Right lobe of liver (tissue), 6 donors: ENCODE measurements around the gene CCM2. TPM values are rescaled to one million over a fixed set of nuclear protein-coding genes. Genes with fewer than 3 reads are reported as not detected.
A peak's percentile ranks its signal among the peaks of the same experiment; 100 is the strongest.

ENCODE experiments used
- ATAC-seq, 4 donors: fragments of 200-7000 bp; cut with Tn5 transposase; one replicate each; pipeline ENCODE4 v1.9.1; 2020; ENCODE audit warnings: mild to moderate bottlenecking in 4 of 4, moderate library complexity in 4 of 4
- DNase-seq, 3 donors: peaks; one replicate each; pipeline ENCODE4 v3.0.0-alpha.2; 2020
- H3K27ac ChIP-seq, 3 donors: fragments of 200-600 bp; one replicate each; pipeline ENCODE4 v1.8.0; 2022
- H3K27me3 ChIP-seq, 2 donors: fragments of 200-600 bp; one replicate each; pipeline ENCODE4 v1.8.0; 2022
- H3K36me3 ChIP-seq, 4 donors: fragments of 200-600 bp; sonication (generic) in 1 of 4; one replicate each; pipeline versions ENCODE4 v1.5.1 to v1.8.0; 2017 to 2022; ENCODE audit warnings: control low read depth in 1 of 4
- H3K4me1 ChIP-seq, 4 donors: fragments of 200-600 bp; sonication (generic) in 1 of 4; one replicate each; pipeline versions ENCODE4 v1.5.1 to v1.8.0; 2017 to 2022; ENCODE audit warnings: control low read depth in 1 of 4
- H3K4me3 ChIP-seq, 3 donors: fragments of 200-600 bp; one replicate each; pipeline ENCODE4 v1.8.0; 2022
- H3K9me3 ChIP-seq, 4 donors: fragments of 200-600 bp; sonication (generic) in 1 of 4; one replicate each; pipeline versions ENCODE4 v1.5.1 to v1.8.0; 2017 to 2022; ENCODE audit warnings: control low read depth in 1 of 4
- POLR2A ChIP-seq: fragments of 450-650 bp; IDR thresholded peaks from one replicate; pipeline ENCODE4 v1.6.1; 2017; ENCODE audit warnings: antibody characterized with exemption, mild to moderate bottlenecking
- WGBS: methylation state at CpG from one replicate; pipeline ENCODE4 v1.1.6; 2018; ENCODE audit warnings: low coverage, low lambda C conversion rate; ENCODE audit not compliant: insufficient coverage; ENCODE audit errors: missing lambda C conversion rate; 5-methylcytosine and 5-hydroxymethylcytosine counted together
- intact Hi-C, 2 donors: fragments of 100-400 bp; cut with DNase I; formaldehyde crosslinking; loops; one replicate each; pipeline versions ENCODE4 v1.11.2 to v1.14.1; 2022
- total RNA-seq, 6 experiments: library from RNA; depleted of rRNA in 2 of 6; stranded (reverse); fragments of >200 nt in 2 of 6; fragmentation: NEBNext Ultra II Directional in 3 of 6; extraction: Animal tissue kit (Norgen Biotek cat#: 25700) in 3 of 6; gene quantifications; one replicate each; pipeline versions ENCODE4 v1.1.0 to v1.2.4, GENCODE V29; 2016 to 2023
- TF ChIP-seq, protein P1 (sequence below), 4 donors: fragments of 200-600 bp in 3 of 4; fragments of 450-650 bp in 1 of 4; IDR thresholded peaks; one replicate each; pipeline versions ENCODE4 v1.5.1 to v1.8.0; 2016 to 2022; ENCODE audit warnings: antibody characterized with exemption in 4 of 4, mild to moderate bottlenecking in 2 of 4
- donor health status: DM: no; HTN: yes; CAD: no.
- donor health status: DM: no; HTN: no; CAD: no.
- donor health status: DM: no; HTN: no; CAD: no.
- donor health status: DM: no; HTN: yes; CAD: no.
- donor health status: DM: no; HTN: yes; CAD: no.

CCM2 gene
- total RNA-seq, 6 experiments from 2014 or later = 29.4 to 70.7 (median 37.9) TPM

DNA sequence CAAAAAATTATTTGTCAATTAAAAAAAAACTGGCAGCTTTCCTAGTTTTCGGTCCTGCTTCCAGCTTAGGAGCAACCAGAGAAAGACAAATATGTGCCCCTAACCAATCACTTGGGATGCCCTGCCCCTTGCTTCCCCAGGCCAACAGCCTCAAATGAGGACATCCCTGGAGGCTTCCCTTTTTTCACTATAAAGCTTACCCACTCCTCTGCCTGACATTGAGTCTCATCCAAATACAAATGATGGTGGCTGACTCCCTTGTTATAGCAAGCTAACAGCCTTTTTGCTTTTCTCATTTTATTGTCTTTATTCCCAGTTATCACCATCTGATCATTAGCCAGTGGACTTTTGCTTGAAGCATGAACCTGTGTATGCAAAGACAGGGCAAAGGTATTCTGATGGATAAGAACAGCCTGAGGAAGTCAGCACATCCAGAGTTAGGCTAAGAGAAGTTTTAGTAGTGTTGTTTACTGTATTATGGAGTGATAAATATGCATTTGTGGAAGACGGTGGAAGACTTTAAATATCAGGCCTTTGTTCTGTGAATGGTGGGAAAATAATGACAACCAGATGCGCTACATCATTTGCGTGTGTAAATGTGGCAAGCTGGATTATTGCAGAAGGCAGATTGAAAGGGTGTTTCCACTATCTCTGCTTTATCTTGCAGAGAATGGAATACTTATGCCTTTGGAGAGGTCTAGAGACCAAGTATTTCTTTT, 1.7 kb upstream of the CCM2 start:
- TF ChIP-seq POLR2A = no peak
- TF ChIP-seq, protein P1, sequence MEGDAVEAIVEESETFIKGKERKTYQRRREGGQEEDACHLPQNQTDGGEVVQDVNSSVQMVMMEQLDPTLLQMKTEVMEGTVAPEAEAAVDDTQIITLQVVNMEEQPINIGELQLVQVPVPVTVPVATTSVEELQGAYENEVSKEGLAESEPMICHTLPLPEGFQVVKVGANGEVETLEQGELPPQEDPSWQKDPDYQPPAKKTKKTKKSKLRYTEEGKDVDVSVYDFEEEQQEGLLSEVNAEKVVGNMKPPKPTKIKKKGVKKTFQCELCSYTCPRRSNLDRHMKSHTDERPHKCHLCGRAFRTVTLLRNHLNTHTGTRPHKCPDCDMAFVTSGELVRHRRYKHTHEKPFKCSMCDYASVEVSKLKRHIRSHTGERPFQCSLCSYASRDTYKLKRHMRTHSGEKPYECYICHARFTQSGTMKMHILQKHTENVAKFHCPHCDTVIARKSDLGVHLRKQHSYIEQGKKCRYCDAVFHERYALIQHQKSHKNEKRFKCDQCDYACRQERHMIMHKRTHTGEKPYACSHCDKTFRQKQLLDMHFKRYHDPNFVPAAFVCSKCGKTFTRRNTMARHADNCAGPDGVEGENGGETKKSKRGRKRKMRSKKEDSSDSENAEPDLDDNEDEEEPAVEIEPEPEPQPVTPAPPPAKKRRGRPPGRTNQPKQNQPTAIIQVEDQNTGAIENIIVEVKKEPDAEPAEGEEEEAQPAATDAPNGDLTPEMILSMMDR (IDR thresholded peaks at IDR 0.05) = no peak
- Histone ChIP-seq H3K4me3 (peak overlapping the region in 1 of 3 donors; percentile 60), H3K4me1 (peaks cover 0 to 13% (median 7%) of the 10 kb centered on the region in 4 donors), H3K9me3 (no peaks in the 10 kb centered on the region), H3K27ac (peak overlapping the region in 2 of 3 donors; percentile 68 to 70), H3K36me3 (no peaks in the 10 kb centered on the region), H3K27me3 (no peaks in the 10 kb centered on the region)
- no peak for ATAC-seq
- WGBS = 84% methylated on average over 4 of the region's 4 CpGs
- intact Hi-C loops = no loop called here
- no peak for DNase-seq

DNA sequence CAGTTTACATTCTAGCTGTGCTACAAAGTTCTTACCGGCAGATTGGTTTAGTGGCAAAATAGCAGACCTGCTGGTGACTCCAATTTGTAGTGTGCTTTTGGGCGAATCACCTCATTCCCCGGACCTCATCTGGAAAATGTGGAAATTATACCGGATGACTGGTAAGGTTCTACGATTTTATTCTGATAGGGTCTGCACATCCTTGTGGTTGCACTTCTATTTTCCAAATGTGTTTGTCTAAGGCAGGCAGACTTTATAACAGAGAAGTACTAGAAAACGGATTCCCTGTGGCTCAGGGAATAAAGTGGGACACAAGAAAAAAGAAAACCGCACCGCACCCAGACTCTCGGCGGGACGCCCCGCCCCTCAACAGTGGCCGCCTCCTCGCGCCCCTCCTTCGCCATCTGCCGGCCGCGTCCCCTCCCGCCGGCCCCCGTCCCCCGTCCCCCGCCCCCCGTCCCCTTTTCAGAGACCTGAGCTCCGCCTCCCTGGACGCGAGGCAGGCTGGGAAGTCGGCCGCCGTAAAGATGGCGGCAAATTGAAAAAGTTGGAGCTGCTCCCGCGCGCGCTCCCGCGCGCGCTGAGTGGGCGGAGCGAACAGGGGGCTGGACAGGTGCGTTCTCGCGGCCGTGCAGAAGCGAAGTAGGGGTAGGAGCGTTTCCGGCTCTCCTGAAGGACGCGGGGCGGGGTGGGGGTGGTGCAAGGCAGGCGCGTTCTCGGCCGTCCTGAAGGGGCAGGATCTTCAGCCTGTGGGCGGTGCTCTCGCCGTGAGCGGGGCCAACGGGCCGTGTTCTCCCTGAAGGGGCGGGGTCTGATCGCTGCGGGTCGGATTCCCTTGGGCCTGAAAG, 532 bp upstream of the CCM2 start:
- ATAC-seq = peak; percentile 93 to 97 (median 94)
- TF ChIP-seq, protein P1 (IDR thresholded peaks at IDR 0.05) = peak in 1 of 4 donors; percentile 15
- TF ChIP-seq POLR2A = no peak
- peak overlapping the region; percentile 47 to 60 (median 59) for H3K4me3 ChIP-seq
- peak overlapping the region; percentile 39 to 70 (median 68) for H3K27ac ChIP-seq
- no peaks in the 10 kb centered on the region for H3K9me3 ChIP-seq
- peaks cover 0 to 13% (median 7%) of the 10 kb centered on the region in 4 donors for H3K4me1 ChIP-seq
- no peaks in the 10 kb centered on the region for H3K27me3 ChIP-seq
- no peaks in the 10 kb centered on the region for H3K36me3 ChIP-seq
- DNase-seq = peak; percentile 100
- intact Hi-C loops = no loop called here
- under 1% methylated on average over 18 of the region's 66 CpGs for WGBS

DNA sequence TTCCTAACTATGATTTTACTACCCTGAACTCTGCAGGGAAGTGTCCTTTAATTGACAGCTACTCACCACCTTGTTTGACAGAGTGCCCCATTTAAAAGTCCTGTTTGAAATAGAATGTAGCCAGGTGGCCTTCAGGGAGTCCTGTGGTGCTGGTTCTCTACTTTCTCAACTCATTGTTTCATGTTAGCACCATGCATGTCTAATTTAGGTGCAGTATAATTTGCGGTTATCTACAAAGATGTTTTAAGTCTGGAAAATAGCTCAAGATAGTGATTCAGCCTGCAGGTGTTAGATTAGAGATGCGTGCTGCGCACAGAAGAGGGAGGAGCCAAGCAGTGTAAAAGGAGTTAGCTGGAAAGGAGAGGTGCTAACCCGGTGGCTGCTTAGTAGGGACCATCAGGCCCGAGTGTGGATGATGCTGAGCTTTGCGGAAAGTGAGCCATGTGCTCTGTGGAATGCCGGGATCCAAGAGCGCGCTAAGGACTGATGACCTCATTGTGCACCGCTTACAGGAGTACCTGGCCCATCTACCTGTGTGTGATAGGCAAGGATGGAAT, 1.2 kb downstream of the CCM2 start:
- H3K27me3 ChIP-seq = no peaks in the 10 kb centered on the region
- peaks cover 0 to 13% (median 7%) of the 10 kb centered on the region in 4 donors for H3K4me1 ChIP-seq
- H3K36me3 ChIP-seq = no peaks in the 10 kb centered on the region
- TF ChIP-seq, protein P1 (IDR thresholded peaks at IDR 0.05) = no peak
- TF ChIP-seq POLR2A = peak; percentile 17
- peak overlapping the region; percentile 71 to 94 (median 85) for H3K27ac ChIP-seq
- no peaks in the 10 kb centered on the region for H3K9me3 ChIP-seq
- 14% methylated on average over 10 of the region's 10 CpGs for WGBS
- DNase-seq (peak; percentile 40 to 60 (median 59)), ATAC-seq (peak in 1 of 4 donors; percentile 13)
- peak overlapping the region; percentile 82 to 86 (median 84) for H3K4me3 ChIP-seq
- intact Hi-C loops = no loop called here

DNA sequence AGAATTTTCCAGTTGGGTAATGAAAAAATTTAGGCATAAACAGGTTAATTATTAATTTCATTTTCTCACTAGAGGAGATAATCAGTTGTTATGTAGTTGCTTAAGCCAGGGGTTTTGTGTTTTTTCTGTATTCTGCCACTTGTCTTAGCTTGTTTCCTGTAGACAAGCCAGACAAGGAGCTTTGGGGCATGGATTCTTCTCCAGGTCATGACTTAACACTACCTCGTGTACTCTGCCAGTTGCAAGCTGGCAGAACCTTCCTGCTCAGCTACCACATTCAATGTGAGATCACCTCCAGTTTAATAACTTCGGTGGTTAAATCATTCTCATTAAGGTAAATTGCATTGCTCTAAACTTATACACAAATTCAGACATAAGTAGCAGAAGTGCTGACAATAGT, 1.8 kb downstream of the CCM2 start:
- DNase-seq (no peak), ATAC-seq (no peak)
- H3K9me3 ChIP-seq = no peaks in the 10 kb centered on the region
- H3K27ac ChIP-seq = peak overlapping the region in 1 of 3 donors; percentile 94
- TF ChIP-seq, protein P1 (IDR thresholded peaks at IDR 0.05) = no peak
- TF ChIP-seq POLR2A = no peak
- WGBS = 33% methylated on average over 2 of the region's 2 CpGs
- no peaks in the 10 kb centered on the region for H3K36me3 ChIP-seq
- peaks cover 0 to 13% (median 7%) of the 10 kb centered on the region in 4 donors for H3K4me1 ChIP-seq
- H3K4me3 ChIP-seq = no peak overlapping the region
- H3K27me3 ChIP-seq = no peaks in the 10 kb centered on the region
- intact Hi-C loops = no loop called here
